ES-I3 (cell line): Measurements from ENCODE around the gene CDK6.

Experiments used
- H3K36me3 ChIP-seq: 2 replicates; pipeline ENCODE4 v1.6.1; 2013; ENCODE audit warnings: mild to moderate bottlenecking, low read length, control low read depth, moderate library complexity; ENCODE audit not compliant: insufficient read depth
- H3K4me1 ChIP-seq: 2 replicates; pipeline ENCODE4 v1.6.1; 2013; ENCODE audit warnings: mild to moderate bottlenecking, control low read depth, low read length; ENCODE audit not compliant: insufficient read depth
- H3K9ac ChIP-seq: 2 replicates; pipeline ENCODE4 v1.6.1; 2013; ENCODE audit warnings: low read depth, mild to moderate bottlenecking, low read length, moderate library complexity
- H3K9me3 ChIP-seq: 2 replicates; pipeline ENCODE4 v1.6.1; 2013; ENCODE audit warnings: mild to moderate bottlenecking, low read length, moderate library complexity; ENCODE audit not compliant: control insufficient read depth, insufficient read depth

CDK6 gene

DNA sequence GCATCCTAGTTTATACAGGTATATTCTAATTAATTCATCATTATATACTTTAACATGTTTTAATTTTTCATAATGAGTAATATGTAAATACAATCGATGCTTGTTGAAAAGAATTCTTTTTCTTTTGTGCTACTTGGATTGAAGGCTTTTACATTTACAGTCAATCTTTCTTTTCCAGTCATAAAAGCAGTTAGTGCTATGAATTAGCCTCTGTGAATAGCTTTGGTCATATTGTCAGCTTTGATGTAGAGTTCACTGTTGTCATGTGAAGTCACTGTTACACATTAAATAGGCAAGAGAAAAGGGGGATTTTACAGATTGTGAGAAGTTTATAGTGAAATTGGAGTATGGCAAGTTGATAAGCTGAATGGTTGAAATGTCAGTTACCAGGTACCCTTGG, 142.9 kb downstream of the CDK6 start:
- H3K9me3 ChIP-seq = no peaks in the 10 kb centered on the region
- no peak overlapping the region for H3K9ac ChIP-seq
- no peaks in the 10 kb centered on the region; the same call in 1 of the 2 replicates for H3K4me1 ChIP-seq
- H3K36me3 ChIP-seq = no peaks in the 10 kb centered on the region

GRCh38 chr7:92691578-92691977, 144.8 kb downstream of the CDK6 start:
- Histone ChIP-seq H3K9ac (no peak overlapping the region), H3K9me3 (no peaks in the 10 kb centered on the region), H3K36me3 (no peaks in the 10 kb centered on the region), H3K4me1 (no peaks in the 10 kb centered on the region)

DNA sequence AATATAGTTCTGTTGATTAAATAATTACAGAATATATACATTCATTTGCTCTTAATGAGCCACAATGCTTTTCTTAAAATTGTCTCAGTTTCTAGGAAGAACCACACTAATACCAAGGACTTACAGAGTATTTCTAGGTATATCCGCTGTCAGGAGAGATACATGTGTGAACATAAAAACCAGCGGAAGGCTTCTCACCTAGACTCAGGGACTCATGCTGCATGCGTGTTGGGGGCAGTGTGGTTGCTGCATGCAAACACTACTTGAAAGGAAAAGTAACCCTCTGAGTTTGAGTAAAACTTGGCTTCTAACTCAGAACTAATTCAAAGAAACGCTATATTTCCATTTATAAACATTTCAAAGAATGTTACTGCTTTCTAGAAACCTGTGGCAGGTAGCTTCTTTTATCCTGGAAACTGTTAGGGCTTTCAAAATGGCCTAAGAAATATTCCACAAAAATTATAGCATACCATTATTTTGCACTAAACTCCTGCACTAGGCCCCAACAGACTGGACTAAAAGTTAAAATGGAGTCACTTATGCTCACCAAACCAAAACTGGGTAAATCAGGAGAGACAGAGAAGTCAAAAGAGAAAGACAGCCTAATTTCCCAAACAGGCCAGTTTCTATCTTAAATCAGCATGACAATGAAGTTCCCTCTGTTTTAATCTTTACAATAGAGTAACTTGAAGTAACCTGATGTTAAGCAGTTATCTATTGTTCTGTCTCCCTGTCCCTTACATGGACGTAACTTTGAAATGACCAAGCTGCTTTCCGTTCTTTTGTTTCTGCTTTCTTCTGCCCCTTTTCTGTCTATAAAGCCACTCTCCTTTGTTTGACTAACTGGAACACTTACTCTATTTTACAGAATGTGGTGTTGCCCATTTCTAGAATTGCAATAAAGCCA, 151.0 kb downstream of the CDK6 start:
- H3K4me1 ChIP-seq = peaks cover 33% of the 10 kb centered on the region
- H3K36me3 ChIP-seq = no peaks in the 10 kb centered on the region
- no peaks in the 10 kb centered on the region for H3K9me3 ChIP-seq
- H3K9ac ChIP-seq = no peak overlapping the region

- no peaks in the 10 kb centered on the region for H3K36me3 ChIP-seq
- H3K9ac ChIP-seq = no peak overlapping the region
- peaks cover 33% of the 10 kb centered on the region for H3K4me1 ChIP-seq
- no peaks in the 10 kb centered on the region for H3K9me3 ChIP-seq
Observed at GRCh38 chr7:92684274-92684673, 152.1 kb downstream of the CDK6 start.

GRCh38 chr7:92682903-92683539, 153.4 kb downstream of the CDK6 start:
- no peaks in the 10 kb centered on the region for H3K36me3 ChIP-seq
- H3K9ac ChIP-seq = no peak overlapping the region
- H3K9me3 ChIP-seq = no peaks in the 10 kb centered on the region
- peaks cover 33% of the 10 kb centered on the region for H3K4me1 ChIP-seq

DNA sequence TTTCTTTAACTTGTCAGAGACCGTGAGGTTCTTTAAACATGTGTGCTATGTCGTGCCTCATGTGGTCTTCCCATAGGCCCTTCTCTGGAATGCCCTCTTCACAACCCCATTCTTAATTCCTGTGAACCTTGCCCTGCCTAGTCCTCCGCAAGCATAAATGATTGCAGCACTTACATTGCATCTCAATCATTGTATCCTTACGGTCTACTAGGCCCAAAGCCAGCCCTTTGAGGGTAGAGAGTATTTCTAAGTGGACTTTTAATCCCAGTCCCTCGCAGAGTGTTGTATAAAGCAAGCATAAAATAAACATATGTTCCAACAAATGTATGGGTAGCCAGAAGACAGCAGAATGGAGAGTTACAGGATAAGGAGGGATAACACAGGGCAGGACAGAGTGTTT, 154.0 kb downstream of the CDK6 start:
- Histone ChIP-seq H3K4me1 (peaks cover 33% of the 10 kb centered on the region), H3K36me3 (no peaks in the 10 kb centered on the region), H3K9me3 (no peaks in the 10 kb centered on the region), H3K9ac (no peak overlapping the region)

DNA sequence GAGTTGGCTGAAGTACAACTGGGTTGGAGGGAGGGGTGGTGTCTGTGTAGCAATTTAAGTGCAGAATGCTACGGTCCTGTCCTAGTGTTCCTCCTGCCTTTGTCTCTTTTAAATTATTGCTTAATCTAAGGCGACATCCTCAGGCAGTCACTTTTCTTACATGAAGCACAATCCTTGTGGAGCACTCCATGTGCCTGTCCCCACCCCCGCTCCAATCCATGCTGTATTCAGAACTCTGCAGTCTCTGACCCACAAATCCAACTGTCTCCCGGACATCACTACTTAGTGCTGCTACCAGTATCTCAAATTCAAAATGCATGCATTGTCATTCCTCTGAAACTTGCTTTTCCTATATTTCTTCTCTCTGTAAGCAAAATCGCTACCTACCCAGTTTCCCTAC, 154.7 kb downstream of the CDK6 start:
- no peaks in the 10 kb centered on the region for H3K9me3 ChIP-seq
- H3K36me3 ChIP-seq = no peaks in the 10 kb centered on the region
- peaks cover 33% of the 10 kb centered on the region for H3K4me1 ChIP-seq
- no peak overlapping the region for H3K9ac ChIP-seq

DNA sequence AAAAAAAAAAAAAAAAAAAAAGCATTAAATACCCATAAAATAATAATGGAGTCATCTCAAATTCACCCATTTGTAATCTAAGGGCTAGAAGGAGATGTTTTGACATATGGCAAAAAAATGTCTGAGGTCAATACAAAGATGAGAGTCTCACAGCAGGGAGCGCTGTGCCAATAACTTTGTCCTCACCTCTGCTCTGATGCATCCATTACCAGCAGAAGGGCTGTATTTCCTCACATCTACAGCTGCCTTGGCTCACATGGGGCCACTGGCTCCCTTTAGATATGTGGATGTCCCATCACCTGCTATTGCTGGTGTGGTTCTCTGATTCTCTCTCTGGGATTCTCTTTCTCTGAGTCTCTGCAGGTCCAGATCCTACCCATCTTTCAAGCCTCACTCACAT, 155.9 kb downstream of the CDK6 start:
- no peak overlapping the region for H3K9ac ChIP-seq
- H3K36me3 ChIP-seq = no peaks in the 10 kb centered on the region
- no peaks in the 10 kb centered on the region for H3K9me3 ChIP-seq
- H3K4me1 ChIP-seq = peaks cover 25% of the 10 kb centered on the region

DNA sequence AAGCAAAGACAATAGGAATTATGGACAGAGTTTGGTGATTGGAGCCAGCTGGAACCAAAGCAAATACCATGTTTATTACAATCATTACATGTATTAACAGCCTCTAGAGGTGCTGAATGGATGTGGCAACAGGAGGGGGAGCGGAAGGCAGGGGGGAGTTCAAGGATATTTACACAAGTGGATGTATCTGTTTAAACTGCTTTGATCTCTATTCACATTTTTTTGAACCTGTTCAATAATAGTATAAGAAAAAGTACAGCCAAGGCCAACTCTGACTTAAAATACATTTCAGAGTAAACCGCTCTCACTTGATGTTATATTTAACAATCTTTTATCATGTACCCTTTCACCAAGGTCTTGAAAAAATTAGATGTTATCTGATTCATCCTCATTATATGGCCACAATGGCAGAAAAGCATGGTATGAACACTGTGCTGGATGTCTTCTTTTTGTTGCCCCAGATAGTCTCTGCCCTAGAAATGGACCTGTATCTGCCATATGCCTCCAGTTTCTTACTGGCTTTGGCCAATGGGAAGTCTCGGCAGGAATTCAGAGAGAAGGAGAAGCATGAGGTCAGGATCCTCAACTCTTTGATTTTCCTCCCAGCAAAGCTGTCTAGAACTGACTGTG, 158.0 kb downstream of the CDK6 start:
- Histone ChIP-seq H3K9ac (no peak overlapping the region), H3K4me1 (peaks cover 6% of the 10 kb centered on the region; the same call in 1 of the 2 replicates), H3K9me3 (no peaks in the 10 kb centered on the region), H3K36me3 (no peaks in the 10 kb centered on the region)

DNA sequence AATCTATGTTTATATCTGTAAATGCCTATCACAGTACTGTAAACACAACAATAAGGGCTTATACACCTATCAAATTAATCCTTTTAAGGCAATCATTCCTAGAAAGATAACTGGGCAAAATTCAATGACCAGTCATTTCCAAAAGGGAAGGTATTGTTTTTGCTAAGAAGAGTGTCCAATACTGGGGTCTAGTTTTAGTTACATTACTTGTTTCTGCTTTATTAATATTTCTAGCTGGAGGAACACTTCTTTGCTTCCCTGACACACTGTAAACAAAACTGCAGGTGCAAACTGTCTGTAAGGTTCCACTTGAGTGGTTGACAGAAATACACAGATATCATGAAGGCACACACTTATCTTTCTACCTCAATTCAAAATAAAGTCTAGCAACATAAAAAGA, 162.0 kb downstream of the CDK6 start:
- Histone ChIP-seq H3K9ac (no peak overlapping the region), H3K36me3 (no peaks in the 10 kb centered on the region), H3K9me3 (no peaks in the 10 kb centered on the region), H3K4me1 (no peaks in the 10 kb centered on the region)

- H3K9ac ChIP-seq = no peak overlapping the region
- no peaks in the 10 kb centered on the region for H3K4me1 ChIP-seq
- H3K36me3 ChIP-seq = no peaks in the 10 kb centered on the region
- no peaks in the 10 kb centered on the region for H3K9me3 ChIP-seq
Observed at GRCh38 chr7:92671505-92672169, 164.7 kb downstream of the CDK6 start.

DNA sequence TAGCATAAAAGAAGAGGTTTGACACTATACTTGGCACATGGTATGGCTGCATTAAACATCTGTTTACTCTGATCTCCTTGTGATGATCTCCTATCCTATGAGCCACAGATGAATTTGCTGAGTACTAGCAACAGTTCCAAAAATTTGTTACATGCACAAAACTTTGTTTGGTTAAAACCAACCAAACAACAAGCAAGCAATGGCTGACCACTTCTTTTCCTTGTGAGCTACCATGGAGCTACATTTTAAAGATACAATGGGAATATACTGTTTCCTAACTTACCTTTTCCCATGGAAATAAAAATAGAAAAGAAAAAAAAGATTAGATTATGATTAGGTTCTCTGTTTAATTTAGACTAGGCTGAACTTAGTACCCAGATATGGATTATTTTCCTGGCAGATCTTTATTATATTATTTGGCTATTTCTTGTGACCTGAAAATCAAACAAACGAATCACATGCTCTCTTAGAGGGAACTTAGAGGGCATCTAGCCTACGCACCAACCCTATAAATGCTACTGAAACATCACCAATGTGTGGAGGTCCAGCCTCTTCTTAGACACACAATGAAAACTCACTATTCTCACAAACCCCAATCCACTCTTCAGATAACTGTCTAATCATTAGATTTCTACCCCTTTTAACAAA, 166.0 kb downstream of the CDK6 start:
- Histone ChIP-seq H3K9me3 (no peaks in the 10 kb centered on the region), H3K9ac (no peak overlapping the region), H3K4me1 (no peaks in the 10 kb centered on the region), H3K36me3 (no peaks in the 10 kb centered on the region)

GRCh38 chr7:92669616-92670165, 166.7 kb downstream of the CDK6 start:
- Histone ChIP-seq H3K9ac (no peak overlapping the region), H3K36me3 (no peaks in the 10 kb centered on the region), H3K4me1 (no peaks in the 10 kb centered on the region), H3K9me3 (no peaks in the 10 kb centered on the region)

- Histone ChIP-seq H3K36me3 (no peaks in the 10 kb centered on the region), H3K9ac (no peak overlapping the region), H3K4me1 (no peaks in the 10 kb centered on the region), H3K9me3 (no peaks in the 10 kb centered on the region)
Observed at GRCh38 chr7:92668564-92668963, 167.8 kb downstream of the CDK6 start.
